HEK293 (cell line): Measurements from ENCODE around the gene ZDHHC9.
A peak's percentile ranks its signal among the peaks of the same experiment; 100 is the strongest.

Experiments
- CTCF ChIA-PET: fragments of 350-600 bp; formaldehyde crosslinking; extraction: SDS; loops from one replicate; lab custom pipeline; 2021; ENCODE audit warnings: antibody characterized with exemption; lab: Yijun Ruan, JAX
- POLR2A ChIA-PET: fragments of 300-600 bp; formaldehyde crosslinking; extraction: SDS; loops from one replicate; lab custom pipeline; 2020; ENCODE audit warnings: antibody characterized with exemption, inconsistent platforms; lab: Yijun Ruan, JAX
- H3K27ac ChIP-seq: fragments of 200-500 bp; sonication (Bioruptor generic); 2 replicates; pipeline ENCODE4 v1.5.1; 2014; ENCODE audit warnings: low read depth, low read length, control low read depth, inconsistent platforms; ENCODE audit errors: extremely low read depth
- H3K36me3 ChIP-seq, 2 experiments: fragments of 200-500 bp in 1 of 2; sonication (Bioruptor generic) in 1 of 2; 1 replicate in 1 of 2; 2 replicates in 1 of 2; pipeline ENCODE4 v1.5.1; 2014 to 2017; ENCODE audit warnings: inconsistent platforms in 2 of 2, low read length in 2 of 2; ENCODE audit not compliant: control insufficient read depth in 2 of 2, insufficient read depth in 1 of 2
- H3K4me1 ChIP-seq: fragments of 200-500 bp; sonication (Bioruptor generic); 2 replicates; pipeline ENCODE4 v1.5.1; 2014; ENCODE audit warnings: mild to moderate bottlenecking, low read length, inconsistent platforms; ENCODE audit not compliant: control insufficient read depth, insufficient read depth
- H3K4me3 ChIP-seq: 2 replicates; pipeline ENCODE4 v1.5.1; 2011; ENCODE audit warnings: low read depth, mild to moderate bottlenecking, control low read depth, low read length, moderate library complexity
- H3K9me3 ChIP-seq: fragments of 200-500 bp; sonication (Bioruptor generic); 2 replicates; pipeline ENCODE4 v1.5.1; 2014; ENCODE audit warnings: low read depth, low read length, inconsistent platforms; ENCODE audit not compliant: control insufficient read depth, insufficient read depth
- GLIS1 ChIP-seq: fragments of 450-650 bp; formaldehyde crosslinking; IDR thresholded peaks from 2 replicates; pipeline ENCODE4 v1.5.1; 2016; ENCODE audit warnings: missing biosample characterization, missing genetic modification characterization
- HIC1 ChIP-seq: fragments of 450-650 bp; formaldehyde crosslinking; IDR thresholded peaks from 2 replicates; pipeline ENCODE4 v1.5.1; 2016; ENCODE audit warnings: missing biosample characterization, missing genetic modification characterization
- PRDM2 ChIP-seq: fragments of 450-650 bp; formaldehyde crosslinking; IDR thresholded peaks from 2 replicates; pipeline ENCODE4 v1.5.1; 2016; ENCODE audit warnings: missing biosample characterization, missing genetic modification characterization, borderline replicate concordance
- SCRT2 ChIP-seq: fragments of 450-650 bp; formaldehyde crosslinking; IDR thresholded peaks from 2 replicates; pipeline ENCODE4 v1.5.1; 2016; ENCODE audit warnings: missing biosample characterization, missing genetic modification characterization
- YY1 ChIP-seq: fragments of 450-650 bp; formaldehyde crosslinking; IDR thresholded peaks from 2 replicates; pipeline ENCODE4 v1.5.1; 2018; ENCODE audit warnings: missing biosample characterization, missing genetic modification characterization
- ZNF16 ChIP-seq: fragments of 450-650 bp; formaldehyde crosslinking; IDR thresholded peaks from 2 replicates; pipeline ENCODE4 v1.5.1; 2016; ENCODE audit warnings: low read depth, missing biosample characterization, missing genetic modification characterization
- ZNF2 ChIP-seq: fragments of 450-650 bp; formaldehyde crosslinking; IDR thresholded peaks from 2 replicates; pipeline ENCODE4 v1.5.1; 2016; ENCODE audit warnings: missing biosample characterization, missing genetic modification characterization
- ZNF302 ChIP-seq: fragments of 450-650 bp; formaldehyde crosslinking; IDR thresholded peaks from 2 replicates; pipeline ENCODE4 v1.5.1; 2016; ENCODE audit warnings: missing biosample characterization, missing genetic modification characterization, low read depth
- ZNF600 ChIP-seq: fragments of 450-650 bp; formaldehyde crosslinking; IDR thresholded peaks from 2 replicates; pipeline ENCODE4 v1.5.1; 2016; ENCODE audit warnings: missing biosample characterization, missing genetic modification characterization
- ZNF677 ChIP-seq: fragments of 450-650 bp; IDR thresholded peaks from 2 replicates; pipeline ENCODE4 v1.5.0; 2018; ENCODE audit warnings: missing biosample characterization, mild to moderate bottlenecking, missing genetic modification characterization, moderate library complexity
- ZXDB ChIP-seq: fragments of 450-650 bp; formaldehyde crosslinking; IDR thresholded peaks from 2 replicates; pipeline ENCODE4 v1.5.1; 2016; ENCODE audit warnings: missing biosample characterization, missing genetic modification characterization

The ZDHHC9 gene

GRCh38 chrX:129836827-129837226 is 6.9 kb downstream of the ZDHHC9 start:
- Histone ChIP-seq H3K4me1 (no peaks in the 10 kb centered on the region), H3K27ac (no peak overlapping the region), H3K9me3 (no peaks in the 10 kb centered on the region), H3K36me3 (peaks cover 0 to 34% of the 10 kb centered on the region in 2 experiments), H3K4me3 (no peak overlapping the region)
- CTCF ChIA-PET, result interaction anchor here (0.6 kb wide), 1 partner anchor 27 kb away, joined by 3 read pairs; no protein-coding TSS in a partner anchor
- POLR2A ChIA-PET, result no interaction called here
- TF ChIP-seq PRDM2 (no peak), ZXDB (tag by site-specific recombination) (no peak), ZNF302 (tag by site-specific recombination) (no peak), ZNF16 (tag by site-specific recombination) (no peak), ZNF2 (tag by site-specific recombination) (no peak), ZNF677 (tag by site-specific recombination) (no peak), YY1 (tag by site-specific recombination) (no peak)

GRCh38 chrX:129833153-129833990 is 10.3 kb downstream of the ZDHHC9 start:
- TF ChIP-seq GLIS1, result 0 out of 2 replicates have a peak, but pooled peaks have one; percentile 29
- TF ChIP-seq ZNF600 (tag by site-specific recombination), result 0 out of 2 replicates have a peak, but pooled peaks have one; percentile 17
- TF ChIP-seq SCRT2 (tag by site-specific recombination), result peak; percentile 75
- no peak for TF ChIP-seq HIC1
- Histone ChIP-seq H3K4me1 (no peaks in the 10 kb centered on the region), H3K27ac (no peak overlapping the region), H3K36me3 (peaks cover 0 to 22% of the 10 kb centered on the region in 2 experiments; a peak in 2 of 3 replicates), H3K4me3 (no peak overlapping the region), H3K9me3 (no peaks in the 10 kb centered on the region)
- CTCF ChIA-PET, result interaction anchor here (1.0 to 3.3 kb wide), 3 partner anchors 10 to 227 kb away, joined by 3 to 15 read pairs (median 4); no protein-coding TSS in a partner anchor
- POLR2A ChIA-PET, result interaction anchor here (1.3 to 1.8 kb wide), 2 partner anchors 10 to 73 kb away, joined by 3 to 7 read pairs; partner anchors contain the start of genes UTP14A and ZDHHC9
